Stimulated activated CD8-positive, alpha-beta memory T cell treated with anti-CD3 and anti-CD28 coated beads, Interleukin-7, amount 100 ng/mL, for 24 hours (primary cell): ENCODE results near the gene SCUBE1.
"Not testable (repeated sequence)": the region's sequence is repeated elsewhere in the genome, so short reads cannot be mapped to it uniquely, and the experiment has no call there.

ENCODE experiments used
- DNase-seq: peaks from one replicate; pipeline ENCODE4 v3.0.0-alpha.2; 2020; ENCODE audit warnings: low read depth

Gene SCUBE1

GRCh38 chr22:43356881-43357280 lies 13.7 kb upstream of the SCUBE1 start:
- DNase-seq: no peak

GRCh38 chr22:43355688-43356087 lies 12.5 kb upstream of the SCUBE1 start:
- DNase-seq: not testable (repeated sequence)

- DNase-seq: no peak
Observed at GRCh38 chr22:43351966-43352345, 8.8 kb upstream of the SCUBE1 start.

GRCh38 chr22:43349636-43350035 lies 6.5 kb upstream of the SCUBE1 start:
- DNase-seq: no peak

GRCh38 chr22:43346521-43346929 lies 3.4 kb upstream of the SCUBE1 start:
- peak; percentile 41 for DNase-seq

- no peak for DNase-seq
Observed at GRCh38 chr22:43345761-43346301, 2.7 kb upstream of the SCUBE1 start.

- DNase-seq: no peak
Observed at GRCh38 chr22:43345356-43345755, 2.2 kb upstream of the SCUBE1 start.

GRCh38 chr22:43344520-43344787 lies 1.3 kb upstream of the SCUBE1 start:
- DNase-seq: no peak

- DNase-seq: no peak
Observed at GRCh38 chr22:43343670-43344519, 723 bp upstream of the SCUBE1 start.

- no peak for DNase-seq
Observed at GRCh38 chr22:43342347-43343261, 568 bp downstream of the SCUBE1 start.

- DNase-seq: no peak
Observed at GRCh38 chr22:43341565-43341964, 1.6 kb downstream of the SCUBE1 start.

GRCh38 chr22:43338766-43339345 lies 4.3 kb downstream of the SCUBE1 start:
- no peak for DNase-seq

- no peak for DNase-seq
Observed at GRCh38 chr22:43337946-43338345, 5.2 kb downstream of the SCUBE1 start.

- DNase-seq: no peak
Observed at GRCh38 chr22:43337385-43337784, 5.8 kb downstream of the SCUBE1 start.

GRCh38 chr22:43334378-43334777 lies 8.8 kb downstream of the SCUBE1 start:
- DNase-seq: no peak

- DNase-seq: no peak
Observed at GRCh38 chr22:43333978-43334377, 9.2 kb downstream of the SCUBE1 start.

GRCh38 chr22:43333156-43333555 lies 10.0 kb downstream of the SCUBE1 start:
- no peak for DNase-seq

GRCh38 chr22:43331698-43332097 lies 11.5 kb downstream of the SCUBE1 start:
- DNase-seq: no peak

- no peak for DNase-seq
Observed at GRCh38 chr22:43331069-43331451, 12.1 kb downstream of the SCUBE1 start.

- DNase-seq: no peak
Observed at GRCh38 chr22:43330178-43331068, 12.7 kb downstream of the SCUBE1 start.

GRCh38 chr22:43329061-43329460 lies 14.1 kb downstream of the SCUBE1 start:
- no peak for DNase-seq

GRCh38 chr22:43327157-43327438 lies 16.1 kb downstream of the SCUBE1 start:
- DNase-seq: no peak
